HPDE6-E6E7 (cell line): ENCODE measurements around the gene IRF2BP2.

Source experiments
- DNase-seq: peaks from one replicate; pipeline ENCODE4 v3.0.0; 2011; ENCODE audit warnings: missing footprints; ENCODE audit errors: extremely low spot score

Gene IRF2BP2

DNA sequence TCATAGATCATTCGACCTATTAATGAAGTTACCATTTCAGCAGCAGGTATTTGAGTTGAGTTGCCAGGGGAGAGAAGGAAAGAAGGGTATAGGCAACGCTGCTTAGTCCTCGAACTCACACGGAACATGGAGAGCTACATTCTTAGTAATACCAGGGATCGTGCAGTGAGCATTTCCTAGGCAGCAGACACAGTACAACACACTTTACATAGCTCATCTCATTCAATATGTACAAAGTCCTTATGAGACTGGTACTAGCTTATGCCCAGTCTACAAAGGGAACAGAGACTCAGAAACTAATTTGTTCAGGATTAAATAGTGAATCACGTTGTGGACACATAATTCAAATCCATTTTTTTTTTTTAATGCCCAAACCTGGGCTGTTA is 25.6 kb downstream of the IRF2BP2 start:
- no peak for DNase-seq

DNA sequence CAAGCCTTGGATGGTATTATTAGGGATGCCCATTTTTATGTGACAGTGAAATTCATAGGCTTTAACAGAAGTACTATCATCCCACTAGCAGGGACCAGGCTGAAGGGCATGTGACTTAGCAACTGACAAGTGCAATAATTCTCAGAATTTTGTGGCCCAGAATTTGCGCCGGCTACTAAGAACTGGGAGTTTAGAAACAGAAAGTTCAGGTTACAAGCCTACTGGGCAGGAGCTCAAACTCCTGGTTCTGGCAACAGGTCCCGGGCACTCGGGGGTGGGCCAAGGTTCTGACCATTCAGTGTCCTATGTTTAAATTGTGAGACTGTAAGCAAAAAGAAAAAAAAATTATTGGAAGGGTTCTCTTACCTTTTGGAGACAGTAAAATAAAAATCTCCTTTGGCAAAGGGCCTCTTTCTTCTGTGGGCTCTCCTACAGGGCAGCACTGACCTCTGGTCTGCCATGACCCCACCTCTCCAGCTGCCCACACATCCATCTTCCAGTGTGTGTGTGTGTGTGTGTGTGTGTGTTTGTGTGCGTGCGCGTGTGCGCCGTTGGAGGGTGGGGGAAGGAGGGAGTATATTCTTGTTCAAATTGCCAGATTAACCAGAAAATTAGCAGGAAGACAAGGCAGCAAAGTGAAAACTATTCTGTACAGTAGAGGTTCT is 26.1 kb downstream of the IRF2BP2 start:
- no peak for DNase-seq

DNA sequence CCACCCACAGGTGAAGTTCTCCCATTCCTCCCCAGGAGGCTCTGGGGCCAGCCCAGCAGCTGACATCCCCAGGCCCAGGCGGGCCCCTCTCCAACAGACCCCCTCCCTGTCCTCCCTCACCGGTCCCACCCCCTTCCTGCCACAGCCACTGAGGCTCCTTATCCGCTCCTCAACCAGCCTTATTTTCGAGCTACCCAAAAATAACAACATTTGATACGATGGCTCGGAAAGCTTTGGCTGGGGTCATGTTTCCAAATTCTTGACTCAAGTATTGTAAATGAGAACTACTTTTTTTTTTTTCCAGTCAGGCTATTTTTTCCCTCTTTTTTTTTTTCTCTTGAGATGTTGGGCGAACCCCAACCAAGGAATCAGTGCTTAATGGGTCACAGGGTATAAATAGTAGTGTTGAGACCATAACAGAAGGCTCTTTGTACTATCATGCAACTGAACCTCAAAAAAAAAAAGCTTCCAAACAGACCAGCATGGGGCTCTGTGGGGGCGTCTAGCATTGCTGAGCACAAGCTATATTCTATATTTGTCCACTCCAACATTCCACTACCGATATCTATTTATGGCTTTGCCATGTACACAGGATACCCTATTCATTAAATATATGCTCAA is 27.2 kb downstream of the IRF2BP2 start:
- DNase-seq, result no peak

DNA sequence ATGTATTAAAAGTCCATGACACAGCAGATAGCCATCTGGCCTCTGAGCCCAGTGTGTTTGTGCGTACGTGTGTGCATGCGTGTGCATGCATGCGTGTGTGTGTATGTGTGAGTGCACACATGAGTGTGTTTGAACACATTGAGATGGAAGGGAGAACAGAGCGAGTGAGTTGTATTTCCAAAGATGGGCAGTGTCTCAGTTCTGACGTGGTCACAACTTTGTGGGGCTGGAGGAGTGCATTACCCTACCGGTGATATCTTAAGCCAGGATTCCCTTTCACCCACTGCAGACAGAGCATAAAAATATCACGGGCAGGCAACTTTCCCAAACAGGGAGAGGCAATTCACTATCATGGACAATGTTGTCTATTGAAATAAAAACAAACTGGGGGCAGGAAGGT is 27.8 kb downstream of the IRF2BP2 start:
- DNase-seq, result no peak

DNA sequence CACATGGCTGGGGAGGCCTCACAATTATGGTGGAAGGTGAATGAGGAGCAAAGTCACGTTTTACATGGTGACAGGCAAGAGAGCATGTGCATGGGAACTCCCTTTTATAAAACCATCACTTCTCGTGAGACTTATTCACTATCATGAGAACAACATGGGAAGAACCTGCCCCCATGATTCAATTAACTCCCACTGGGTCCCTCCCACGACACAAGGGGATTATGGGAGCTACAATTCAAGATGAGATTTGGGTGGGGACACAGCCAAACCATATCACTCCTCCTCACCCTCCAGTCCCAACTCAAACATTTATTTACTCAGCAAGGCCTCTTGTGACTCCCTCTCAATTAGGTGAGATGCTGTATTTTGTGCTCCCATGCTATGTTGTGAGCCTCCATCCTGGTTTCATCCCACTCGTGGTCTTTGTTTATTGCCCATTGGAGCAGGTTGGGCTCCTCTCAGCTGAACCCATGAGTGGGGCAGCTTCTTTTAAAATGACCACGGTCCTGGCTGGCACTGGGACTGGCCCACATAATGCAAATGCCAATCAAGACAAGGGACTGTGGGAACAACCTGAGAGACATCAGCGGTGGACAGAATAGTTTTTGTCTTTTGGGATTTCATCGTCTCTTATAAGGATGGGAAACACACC is 28.8 kb downstream of the IRF2BP2 start:
- no peak for DNase-seq

DNA sequence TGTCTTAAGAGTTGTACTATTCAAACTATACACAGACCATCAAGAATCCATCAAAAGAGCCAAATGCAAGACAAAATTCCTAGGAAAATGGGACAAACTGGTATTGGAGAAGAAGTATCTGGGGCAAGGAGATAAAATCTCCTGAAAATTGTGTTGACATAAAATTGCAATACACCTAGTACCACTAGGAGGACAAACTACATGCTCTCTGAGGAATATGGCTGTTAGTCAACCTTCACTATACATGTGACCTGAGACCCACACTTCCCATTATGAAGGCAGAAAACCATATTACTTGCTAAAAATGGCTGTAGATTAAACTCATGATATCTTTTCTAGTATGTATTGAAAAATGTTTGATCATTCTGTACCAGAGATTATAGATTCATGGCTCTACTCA is 30.0 kb downstream of the IRF2BP2 start:
- DNase-seq, result no peak

DNA sequence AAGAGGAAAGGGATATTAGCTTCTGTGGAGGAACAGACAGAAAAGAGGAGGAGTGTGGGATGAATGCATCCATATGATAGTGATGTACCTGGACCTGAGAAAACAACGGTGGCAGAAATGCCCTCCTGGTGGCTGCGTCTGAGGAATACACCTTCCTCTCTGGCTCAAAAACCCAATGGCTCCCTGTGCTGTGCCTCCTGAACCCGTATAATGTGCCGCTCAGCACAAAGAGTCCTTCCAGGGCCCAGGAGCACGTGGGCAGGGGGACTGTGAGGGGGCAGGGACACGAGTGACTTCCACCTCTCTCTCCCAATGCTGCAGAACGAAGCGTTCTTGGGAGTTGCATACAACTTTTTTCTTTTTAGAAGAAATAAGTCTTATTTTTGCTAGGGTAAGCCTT is 31.2 kb downstream of the IRF2BP2 start:
- no peak for DNase-seq

DNA sequence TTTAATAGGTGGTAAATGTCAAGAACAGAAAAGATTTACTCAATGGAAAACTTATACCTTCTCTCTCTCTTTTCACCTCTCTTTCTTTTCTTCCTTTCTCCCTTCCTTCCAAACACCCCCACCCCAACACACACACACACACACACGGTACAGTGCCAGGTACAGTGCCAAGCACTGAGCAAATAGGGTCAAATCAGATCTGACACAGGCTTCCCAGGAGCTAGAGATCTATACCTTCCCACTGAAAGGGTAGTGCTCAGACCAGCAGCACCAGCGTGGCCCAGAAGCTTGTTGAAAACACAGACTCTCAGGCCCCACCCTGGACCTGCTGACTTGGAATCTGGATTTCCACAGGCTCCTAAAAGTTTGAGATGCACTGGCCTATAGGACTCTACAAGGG is 31.9 kb downstream of the IRF2BP2 start:
- no peak for DNase-seq

DNA sequence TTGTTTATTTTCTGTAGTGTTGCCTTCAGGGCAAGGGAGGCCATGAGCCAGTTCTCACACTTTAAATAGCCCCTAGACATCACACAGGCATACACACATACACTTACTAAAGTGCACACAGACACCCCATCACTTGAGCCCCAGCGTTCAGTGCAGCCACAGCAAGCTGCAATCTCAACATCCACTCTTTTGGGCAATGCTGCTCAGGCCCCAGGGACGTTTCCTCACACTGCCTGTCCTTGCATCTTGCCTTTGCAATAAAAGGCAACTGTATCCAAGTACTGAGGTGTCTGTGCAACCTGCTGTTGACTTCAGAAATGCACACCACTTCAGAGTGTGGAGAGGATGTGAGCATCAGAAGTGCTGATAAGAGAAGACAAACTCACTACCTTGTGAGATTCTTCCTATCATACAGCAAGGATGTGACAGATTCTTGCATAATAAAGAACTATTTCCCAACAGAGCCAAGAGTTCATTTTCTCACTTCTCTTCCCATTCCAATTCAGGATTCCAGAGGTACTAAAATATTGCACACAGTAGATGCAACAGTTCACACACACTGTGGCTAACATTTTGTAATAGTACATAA is 36.2 kb downstream of the IRF2BP2 start:
- no peak for DNase-seq

DNA sequence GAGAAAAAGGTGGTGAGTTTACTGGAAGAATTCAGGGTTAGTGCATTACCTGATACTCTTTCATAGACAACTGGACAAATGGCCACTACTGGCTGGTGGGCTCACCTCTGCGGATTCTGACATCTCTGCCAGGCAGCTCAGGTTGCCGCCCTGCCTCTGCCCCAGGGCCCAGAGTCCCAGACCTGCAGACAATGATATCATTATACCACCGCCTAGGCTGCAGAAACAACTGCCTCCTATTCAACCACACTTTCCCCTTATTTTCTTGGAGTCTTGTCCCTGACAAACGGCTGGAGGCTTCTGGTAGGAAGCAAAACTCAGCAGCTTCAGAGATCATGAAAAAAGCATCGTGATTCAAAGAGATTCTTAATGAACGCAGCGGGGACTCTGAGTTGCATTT is 37.0 kb downstream of the IRF2BP2 start:
- DNase-seq, result no peak

DNA sequence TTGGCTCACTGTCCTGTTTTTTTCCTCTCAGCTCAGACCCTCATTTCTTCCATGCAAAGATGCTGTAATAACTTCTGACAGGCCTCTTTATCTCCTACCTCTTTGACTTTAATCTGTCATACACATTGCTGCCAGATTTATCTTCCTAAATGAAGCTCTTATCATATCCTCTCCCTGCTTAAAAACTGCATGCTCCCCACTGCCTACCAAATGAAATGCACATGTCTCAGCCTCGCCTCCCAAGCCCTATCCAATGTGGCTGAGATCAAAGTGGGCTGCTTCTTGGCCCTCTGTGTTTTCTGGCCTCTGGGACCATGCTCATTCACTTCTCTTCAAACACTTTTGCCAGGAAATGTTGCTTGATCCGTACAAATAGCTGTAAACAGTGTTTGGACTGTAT is 38.3 kb downstream of the IRF2BP2 start:
- DNase-seq, result no peak

DNA sequence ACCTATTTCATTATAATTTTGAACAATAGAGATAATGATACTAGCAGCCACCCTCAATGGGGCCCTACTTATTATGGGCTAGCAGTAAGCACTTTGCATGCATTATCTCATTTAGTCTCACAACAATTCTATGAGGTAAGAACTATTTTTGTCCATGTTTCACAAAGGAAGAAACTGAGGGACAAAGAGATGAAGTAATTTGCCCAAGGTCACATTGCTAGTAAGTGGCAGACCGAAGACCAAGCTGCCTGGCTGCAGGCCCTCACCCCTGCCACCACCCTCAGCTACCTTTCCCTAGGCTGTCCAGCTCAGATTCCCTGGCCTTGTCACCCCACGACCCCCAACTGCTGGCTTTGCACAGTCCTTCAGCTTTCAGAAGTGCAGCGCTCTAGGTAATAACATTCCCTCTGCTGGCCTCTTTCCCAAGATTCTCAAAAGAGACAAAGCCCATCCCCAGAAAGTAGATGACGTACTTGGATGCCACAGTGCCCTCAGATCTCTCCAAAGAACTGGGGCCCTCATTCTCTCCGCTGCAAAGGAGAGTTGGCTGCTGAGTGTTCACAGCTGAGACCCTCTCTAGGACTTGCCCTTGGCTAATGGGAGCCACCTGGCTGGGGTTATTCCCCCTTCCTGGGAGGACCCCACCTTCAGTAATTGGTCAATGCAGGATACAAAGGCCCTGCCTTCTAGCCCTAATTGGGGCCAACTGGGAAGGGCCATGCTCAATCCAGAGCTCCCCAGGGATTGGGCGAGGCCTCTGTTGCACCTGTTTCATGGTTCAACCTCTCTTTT is 39.5 kb downstream of the IRF2BP2 start:
- no peak for DNase-seq

DNA sequence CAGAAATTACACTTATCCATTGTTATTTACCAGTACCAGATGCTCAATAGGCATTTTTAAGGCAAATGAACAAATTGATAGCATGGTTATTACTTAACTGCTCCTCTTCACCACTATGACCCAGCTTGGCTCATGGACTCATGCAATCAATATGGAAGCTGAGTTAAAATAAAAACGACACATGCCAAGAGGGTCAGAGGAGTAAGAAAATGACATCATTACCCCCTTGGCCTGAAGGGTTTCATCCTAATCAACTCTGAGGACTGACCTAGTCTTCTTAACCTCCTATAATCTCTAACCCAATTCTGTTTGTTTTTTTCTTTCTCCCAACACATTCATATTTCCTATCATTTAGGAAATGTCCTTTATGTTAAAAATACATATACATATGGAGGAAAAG is 41.6 kb downstream of the IRF2BP2 start:
- no peak for DNase-seq

DNA sequence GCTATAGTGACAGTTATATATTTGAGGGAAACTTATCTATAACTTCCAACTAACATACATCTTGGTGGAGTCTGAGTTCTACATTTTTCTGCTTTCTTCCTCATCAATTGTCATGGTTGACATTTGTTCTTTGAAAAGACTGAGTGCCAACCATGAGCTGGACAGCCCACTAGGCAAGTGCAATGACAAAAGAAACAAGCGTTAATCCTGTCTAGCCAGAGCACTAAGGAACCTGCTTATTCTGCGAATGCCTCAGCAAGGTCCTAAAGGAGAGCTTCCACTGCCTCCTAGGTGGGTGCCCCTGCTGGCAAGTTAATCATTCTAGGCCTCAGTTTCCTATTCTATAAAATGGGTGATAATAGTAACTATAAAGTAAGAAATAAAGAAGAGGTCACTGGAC is 44.8 kb downstream of the IRF2BP2 start:
- DNase-seq, result no peak

DNA sequence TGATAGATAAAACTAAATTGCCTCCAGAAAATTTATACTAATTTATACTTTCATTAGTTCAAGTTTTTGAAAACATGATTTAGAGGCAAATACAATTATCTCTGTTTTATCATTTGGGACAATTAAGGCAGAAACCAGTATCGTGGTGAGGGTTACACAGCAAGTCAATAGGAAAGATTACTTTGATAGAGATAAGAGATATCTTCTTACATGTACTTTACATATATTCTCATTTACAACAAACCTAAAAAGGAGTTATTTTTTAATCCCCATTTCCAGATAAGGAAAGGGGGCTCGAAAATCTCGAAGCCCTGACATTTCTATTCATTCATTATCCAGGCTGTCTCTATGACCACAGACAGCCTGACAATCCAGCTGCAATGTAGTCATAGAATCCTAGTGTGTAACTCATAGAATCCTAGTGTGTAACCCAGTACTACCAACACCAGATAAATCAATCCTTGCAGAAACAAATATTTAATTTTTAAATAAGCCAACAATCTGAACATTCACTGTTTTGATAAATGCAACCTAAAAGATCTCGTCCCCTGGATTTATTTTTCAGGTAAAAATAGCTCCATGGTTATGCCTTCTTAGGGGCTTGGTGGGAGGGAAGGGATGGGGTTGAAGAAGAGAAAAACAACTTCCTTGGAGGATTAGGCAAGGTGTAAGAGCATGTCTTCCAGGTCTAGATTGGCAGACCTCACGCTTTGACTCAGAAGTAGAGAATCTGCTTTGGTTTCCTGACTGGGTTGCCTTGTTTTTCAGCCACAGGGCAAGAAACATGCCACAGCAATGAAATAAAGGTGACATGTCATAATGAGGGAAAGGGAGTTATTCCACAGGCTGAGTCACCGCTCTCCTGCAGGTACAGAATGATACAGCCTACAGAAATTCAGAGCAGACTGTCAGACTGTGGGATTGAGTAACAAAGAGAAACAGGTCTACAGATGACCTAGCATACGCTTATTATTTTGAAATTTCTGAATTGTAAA is 45.6 kb downstream of the IRF2BP2 start:
- DNase-seq, result peak; percentile 95

DNA sequence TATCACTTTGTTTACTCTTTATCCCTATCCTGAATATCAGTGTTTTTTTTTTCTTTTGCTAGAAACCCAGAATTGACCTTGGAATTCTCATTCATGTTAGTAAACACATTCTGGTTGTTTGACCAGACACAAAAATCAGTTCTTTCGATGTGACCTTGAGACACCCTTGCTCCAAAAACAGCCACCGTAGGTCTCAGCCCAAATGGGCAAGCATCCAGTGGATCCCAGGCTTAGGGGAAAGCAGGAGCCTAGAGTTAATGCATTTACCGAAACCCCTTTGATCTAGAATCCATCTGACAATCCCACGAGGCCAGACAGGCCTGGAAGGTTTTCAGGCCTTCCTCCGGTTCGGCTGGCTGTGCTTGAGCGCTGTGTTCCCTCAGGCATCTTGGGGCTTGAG is 47.6 kb downstream of the IRF2BP2 start:
- DNase-seq, result no peak

DNA sequence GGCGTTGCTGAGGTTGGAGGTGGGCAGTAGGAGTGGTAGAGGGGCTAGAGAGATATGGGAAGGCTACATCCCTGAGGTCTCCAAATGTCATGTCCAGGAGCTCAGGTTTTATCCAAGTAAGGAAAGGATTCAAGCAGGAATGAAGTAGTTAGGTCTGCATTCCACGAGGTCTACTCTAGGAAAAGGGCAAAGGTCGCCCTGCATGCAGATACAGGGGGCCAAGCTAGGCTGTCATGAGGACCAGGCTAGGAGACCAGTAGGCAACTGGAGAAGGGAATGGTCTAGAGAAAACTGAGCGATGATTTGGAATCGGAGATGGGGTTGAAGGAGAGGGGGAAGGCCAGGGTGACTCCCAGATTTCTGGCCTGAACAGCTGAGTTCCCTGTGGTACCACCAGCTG is 48.7 kb downstream of the IRF2BP2 start:
- DNase-seq, result no peak

DNA sequence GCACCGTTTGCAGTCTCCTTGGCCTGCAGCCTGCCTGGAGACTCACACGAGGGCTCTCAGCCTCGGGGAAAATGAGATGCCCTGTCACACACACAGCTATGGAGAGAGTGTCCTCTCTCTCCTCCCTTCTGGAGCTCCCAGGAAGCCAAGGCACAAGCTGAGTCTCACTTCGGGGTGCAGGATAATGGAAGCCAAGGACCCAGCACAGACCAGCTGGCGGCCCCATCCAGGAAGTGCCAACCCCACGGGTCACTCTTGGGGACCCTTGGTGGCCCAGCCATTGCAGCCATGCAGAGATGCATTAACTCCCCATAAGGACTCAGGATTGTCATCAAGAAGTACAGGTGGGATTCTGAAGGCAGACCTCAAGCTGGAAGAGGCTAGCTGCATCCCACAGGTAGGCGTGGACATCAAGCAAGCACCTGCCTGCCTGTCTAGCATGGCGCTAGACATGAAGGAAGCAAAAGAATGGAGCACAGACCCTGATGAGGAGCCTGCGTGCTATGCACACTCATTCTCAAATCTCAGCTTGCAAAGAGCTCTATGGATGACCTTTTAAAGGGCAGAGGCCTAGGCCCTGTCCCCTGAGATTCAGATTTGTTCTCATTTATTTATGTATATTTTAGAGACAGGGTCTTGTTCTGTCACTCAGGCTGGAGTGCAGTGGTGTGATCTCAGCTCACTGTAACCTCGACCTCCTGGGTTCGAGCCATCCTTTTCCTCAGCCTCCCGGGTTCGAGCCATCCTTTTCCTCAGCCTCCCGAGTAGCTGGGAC is 49.9 kb downstream of the IRF2BP2 start:
- DNase-seq, result no peak

DNA sequence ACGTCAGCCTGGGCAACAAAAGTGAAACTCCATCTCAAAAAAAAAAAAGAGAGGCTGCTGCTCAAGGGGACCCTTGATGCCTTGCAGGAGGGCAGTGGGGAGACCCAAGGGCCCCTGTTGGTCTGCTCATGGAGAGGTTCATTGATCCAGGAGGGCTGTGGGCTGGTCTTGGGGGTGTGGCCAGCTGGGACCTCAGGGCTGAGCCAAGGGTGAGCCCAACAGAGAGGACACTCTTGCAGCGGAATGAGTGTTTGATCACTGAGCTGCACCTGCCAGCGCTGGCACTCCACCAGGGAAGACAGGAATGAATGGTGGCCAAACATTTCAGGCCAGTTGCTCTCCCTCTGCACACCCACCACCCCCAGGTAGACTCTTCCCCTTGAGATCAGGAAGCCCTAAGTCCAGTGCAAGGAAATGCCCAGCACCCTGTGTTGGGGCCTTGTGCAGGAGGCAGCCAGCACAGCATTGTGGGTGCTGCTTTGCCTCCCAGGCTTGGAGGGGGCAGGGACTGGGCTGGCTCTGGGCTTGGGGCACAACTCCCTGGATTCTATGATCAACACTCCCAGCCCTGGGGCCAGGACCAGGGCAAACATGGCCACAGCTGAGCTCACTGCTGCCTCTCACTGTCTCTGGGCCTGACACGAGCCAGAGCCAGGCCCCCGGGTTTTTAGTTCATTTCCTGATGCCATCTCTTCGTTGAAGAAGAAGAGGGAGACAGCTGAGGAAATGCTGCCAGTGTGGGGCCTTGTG is 50.7 kb downstream of the IRF2BP2 start:
- DNase-seq, result no peak
